Sigmoid colon (tissue), 7 donors: ENCODE measurements around the gene CCDC158. TPM values are rescaled to one million over a fixed set of nuclear protein-coding genes. Genes with fewer than 3 reads are reported as not detected.

ENCODE experiments used
- DNase-seq: peaks from one replicate; pipeline ENCODE4 v3.0.0-alpha.2; 2019
- H3K27ac ChIP-seq, 4 donors: fragments of 200-600 bp; sonication (generic); one replicate each; pipeline ENCODE4 v1.5.1; 2016 to 2019; ENCODE audit warnings: mild to moderate bottlenecking in 1 of 4
- H3K27me3 ChIP-seq, 3 donors: fragments of 200-600 bp; sonication (generic); one replicate each; pipeline ENCODE4 v1.5.1; 2019; ENCODE audit warnings: mild to moderate bottlenecking in 1 of 3
- H3K36me3 ChIP-seq, 4 donors: fragments of 200-600 bp; sonication (generic); one replicate each; pipeline ENCODE4 v1.5.1; 2016 to 2019
- H3K4me1 ChIP-seq, 4 donors: fragments of 200-600 bp; sonication (generic); one replicate each; pipeline ENCODE4 v1.5.1; 2017 to 2019
- H3K4me3 ChIP-seq, 4 donors: fragments of 200-600 bp; sonication (generic); one replicate each; pipeline ENCODE4 v1.5.1; 2017 to 2019; ENCODE audit warnings: mild to moderate bottlenecking in 2 of 4, moderate library complexity in 1 of 4
- H3K9me3 ChIP-seq, 4 donors: fragments of 200-600 bp in 3 of 4; sonication (generic) in 3 of 4; one replicate each; pipeline versions ENCODE4 v1.5.1 to v1.6.1; 2013 to 2019
- EP300 ChIP-seq, 4 donors: sonication (generic); formaldehyde crosslinking; IDR thresholded peaks; one replicate each; pipeline ENCODE4 v1.6.1; 2017; ENCODE audit warnings: antibody characterized with exemption in 4 of 4
- POLR2A ChIP-seq, 2 donors: fragments of 450-650 bp; IDR thresholded peaks; one replicate each; pipeline ENCODE4 v1.6.1; 2016; ENCODE audit warnings: antibody characterized with exemption in 2 of 2, mild to moderate bottlenecking in 2 of 2, moderate library complexity in 2 of 2
- POLR2AphosphoS5 ChIP-seq, 4 donors: sonication (generic); formaldehyde crosslinking; IDR thresholded peaks; one replicate each; pipeline ENCODE4 v1.6.1; 2017; ENCODE audit warnings: antibody characterized with exemption in 4 of 4
- WGBS, 2 donors: extraction: QIAGEN DNeasy Blood & Tissue Kit; methylation state at CpG; one replicate each; pipeline ENCODE4 v1.1.7; 2013; 5-methylcytosine and 5-hydroxymethylcytosine counted together
- intact Hi-C: fragments of 100-400 bp; cut with DNase I; formaldehyde crosslinking; loops from one replicate; pipeline ENCODE4 v1.15.1; 2023
- polyA plus RNA-seq, 3 donors: library from polyadenylated mRNA; stranded (reverse); fragments of 200-250 nt; gene quantifications; one replicate each; pipeline ENCODE4 v1.2.3, GENCODE V29; 2013
- total RNA-seq, 4 donors: library from RNA; depleted of rRNA; stranded (reverse); fragments of >200 nt; gene quantifications; one replicate each; pipeline ENCODE4 v1.1.0, GENCODE V29; 2016
- TF ChIP-seq, protein P1 (sequence below), 4 experiments: fragments of 450-650 bp in 3 of 4; fragments of 200-600 bp in 1 of 4; IDR thresholded peaks; one replicate each; pipeline ENCODE4 v1.5.1; 2016 to 2019; ENCODE audit warnings: antibody characterized with exemption in 4 of 4, mild to moderate bottlenecking in 3 of 4, moderate library complexity in 2 of 4
- donor health status: healthy with polysubstance abuse.
- donor health status: Bipolar disorder and iron deficiency.
- donor health status: healthy.

The CCDC158 gene
- total and polyA plus RNA-seq, 7 donors = 0.12 to 1.7 (median 0.62) TPM; not detected in 3

- no peaks in the 10 kb centered on the region for H3K4me1 ChIP-seq
- TF ChIP-seq EP300 (IDR thresholded peaks at IDR 0.05) (no peak), POLR2A (IDR thresholded peaks at IDR 0.05) (no peak), POLR2AphosphoS5 (IDR thresholded peaks at IDR 0.05) (no peak)
- TF ChIP-seq, protein P1, sequence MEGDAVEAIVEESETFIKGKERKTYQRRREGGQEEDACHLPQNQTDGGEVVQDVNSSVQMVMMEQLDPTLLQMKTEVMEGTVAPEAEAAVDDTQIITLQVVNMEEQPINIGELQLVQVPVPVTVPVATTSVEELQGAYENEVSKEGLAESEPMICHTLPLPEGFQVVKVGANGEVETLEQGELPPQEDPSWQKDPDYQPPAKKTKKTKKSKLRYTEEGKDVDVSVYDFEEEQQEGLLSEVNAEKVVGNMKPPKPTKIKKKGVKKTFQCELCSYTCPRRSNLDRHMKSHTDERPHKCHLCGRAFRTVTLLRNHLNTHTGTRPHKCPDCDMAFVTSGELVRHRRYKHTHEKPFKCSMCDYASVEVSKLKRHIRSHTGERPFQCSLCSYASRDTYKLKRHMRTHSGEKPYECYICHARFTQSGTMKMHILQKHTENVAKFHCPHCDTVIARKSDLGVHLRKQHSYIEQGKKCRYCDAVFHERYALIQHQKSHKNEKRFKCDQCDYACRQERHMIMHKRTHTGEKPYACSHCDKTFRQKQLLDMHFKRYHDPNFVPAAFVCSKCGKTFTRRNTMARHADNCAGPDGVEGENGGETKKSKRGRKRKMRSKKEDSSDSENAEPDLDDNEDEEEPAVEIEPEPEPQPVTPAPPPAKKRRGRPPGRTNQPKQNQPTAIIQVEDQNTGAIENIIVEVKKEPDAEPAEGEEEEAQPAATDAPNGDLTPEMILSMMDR (IDR thresholded peaks at IDR 0.05) = no peak
- DNase-seq = no peak
- intact Hi-C loops = no loop called here
- WGBS, 2 donors = 54 to 71% methylated on average over 3 of the region's 3 CpGs
- no peaks in the 10 kb centered on the region for H3K36me3 ChIP-seq
- H3K27me3 ChIP-seq = no peaks in the 10 kb centered on the region
- H3K4me3 ChIP-seq = no peak overlapping the region
- no peak overlapping the region for H3K27ac ChIP-seq
- no peaks in the 10 kb centered on the region for H3K9me3 ChIP-seq
Observed at GRCh38 chr4:76401654-76402053, 19.3 kb downstream of the CCDC158 start.

DNA sequence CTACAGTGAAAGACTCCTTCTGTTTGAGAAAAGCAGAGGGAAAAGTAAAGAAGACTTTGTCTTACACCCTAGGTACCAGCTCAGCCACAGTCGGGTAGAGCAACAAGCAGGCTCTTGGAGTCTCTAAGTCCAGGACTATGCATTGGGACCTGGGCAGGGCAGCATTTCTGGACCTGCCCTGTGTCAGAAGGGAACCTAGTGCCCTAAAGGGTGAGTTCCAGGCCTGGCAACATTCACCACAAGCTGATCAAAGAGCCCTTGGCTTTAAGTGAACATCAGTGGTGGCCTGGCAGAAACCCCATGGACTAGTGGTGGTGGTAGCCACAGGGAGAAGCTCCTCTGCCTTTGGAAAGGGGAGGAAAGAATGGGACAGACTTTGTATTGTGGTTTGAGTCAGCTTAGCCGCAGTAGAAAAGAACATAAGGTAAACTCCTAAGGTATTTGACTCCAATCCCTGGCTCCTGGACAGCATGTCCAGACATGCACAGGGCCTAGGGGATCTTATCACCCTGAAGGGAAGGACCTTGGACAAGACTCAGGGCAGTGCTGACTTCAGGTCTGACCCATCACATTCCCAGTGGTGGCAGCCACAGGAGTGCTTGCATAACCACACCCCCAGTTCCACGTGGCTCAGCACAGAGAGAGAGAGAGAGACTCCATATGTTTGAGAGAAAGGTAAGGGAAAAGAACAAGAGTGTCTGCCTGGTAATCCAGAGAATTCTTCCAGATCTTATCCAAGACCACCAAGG, 32.6 kb downstream of the CCDC158 start:
- Histone ChIP-seq H3K27ac (no peak overlapping the region), H3K27me3 (no peaks in the 10 kb centered on the region), H3K4me1 (no peaks in the 10 kb centered on the region), H3K9me3 (peaks cover 0 to 3% (median 0%) of the 10 kb centered on the region in 4 donors), H3K4me3 (no peak overlapping the region), H3K36me3 (no peaks in the 10 kb centered on the region)
- TF ChIP-seq, protein P1 (IDR thresholded peaks at IDR 0.05) = no peak
- TF ChIP-seq EP300 (IDR thresholded peaks at IDR 0.05) (no peak), POLR2AphosphoS5 (IDR thresholded peaks at IDR 0.05) (no peak), POLR2A (IDR thresholded peaks at IDR 0.05) (no peak)
- 80 to 86% methylated on average over 3 of the region's 3 CpGs for WGBS, 2 donors
- DNase-seq = no peak
- intact Hi-C loops = no loop called here

- Histone ChIP-seq H3K9me3 (no peaks in the 10 kb centered on the region), H3K4me1 (no peaks in the 10 kb centered on the region), H3K36me3 (no peaks in the 10 kb centered on the region), H3K27me3 (no peaks in the 10 kb centered on the region), H3K4me3 (no peak overlapping the region), H3K27ac (no peak overlapping the region)
- TF ChIP-seq POLR2AphosphoS5 (IDR thresholded peaks at IDR 0.05) = no peak
- TF ChIP-seq, protein P1 (IDR thresholded peaks at IDR 0.05) = no peak
- TF ChIP-seq EP300 (IDR thresholded peaks at IDR 0.05) = no peak
- no peak for TF ChIP-seq POLR2A (IDR thresholded peaks at IDR 0.05)
- intact Hi-C loops = no loop called here
- no peak for DNase-seq
- WGBS, 2 donors = 90% methylated on average over 6 of the region's 6 CpGs
Observed at GRCh38 chr4:76386566-76387305, 34.2 kb downstream of the CCDC158 start.

GRCh38 chr4:76385974-76386373, 35.0 kb downstream of the CCDC158 start:
- no peaks in the 10 kb centered on the region for H3K4me1 ChIP-seq
- H3K9me3 ChIP-seq = peaks cover 0 to 3% (median 0%) of the 10 kb centered on the region in 4 donors
- 93 to 94% methylated on average over 6 of the region's 6 CpGs for WGBS, 2 donors
- H3K27ac ChIP-seq = no peak overlapping the region
- no peak overlapping the region for H3K4me3 ChIP-seq
- TF ChIP-seq POLR2A (IDR thresholded peaks at IDR 0.05) (no peak), EP300 (IDR thresholded peaks at IDR 0.05) (no peak), POLR2AphosphoS5 (IDR thresholded peaks at IDR 0.05) (no peak)
- TF ChIP-seq, protein P1 (IDR thresholded peaks at IDR 0.05) = no peak
- no peaks in the 10 kb centered on the region for H3K27me3 ChIP-seq
- DNase-seq = no peak
- intact Hi-C loops = no loop called here
- H3K36me3 ChIP-seq = no peaks in the 10 kb centered on the region
